ENCODE results near the gene PLA2G5. TPM values are rescaled to one million over a fixed set of nuclear protein-coding genes. Genes with fewer than 3 reads are reported as not detected.

Gene PLA2G5
- polyA plus RNA-seq, 5 donors, result 0.26 to 1.3 (median 0.66) TPM

DNA sequence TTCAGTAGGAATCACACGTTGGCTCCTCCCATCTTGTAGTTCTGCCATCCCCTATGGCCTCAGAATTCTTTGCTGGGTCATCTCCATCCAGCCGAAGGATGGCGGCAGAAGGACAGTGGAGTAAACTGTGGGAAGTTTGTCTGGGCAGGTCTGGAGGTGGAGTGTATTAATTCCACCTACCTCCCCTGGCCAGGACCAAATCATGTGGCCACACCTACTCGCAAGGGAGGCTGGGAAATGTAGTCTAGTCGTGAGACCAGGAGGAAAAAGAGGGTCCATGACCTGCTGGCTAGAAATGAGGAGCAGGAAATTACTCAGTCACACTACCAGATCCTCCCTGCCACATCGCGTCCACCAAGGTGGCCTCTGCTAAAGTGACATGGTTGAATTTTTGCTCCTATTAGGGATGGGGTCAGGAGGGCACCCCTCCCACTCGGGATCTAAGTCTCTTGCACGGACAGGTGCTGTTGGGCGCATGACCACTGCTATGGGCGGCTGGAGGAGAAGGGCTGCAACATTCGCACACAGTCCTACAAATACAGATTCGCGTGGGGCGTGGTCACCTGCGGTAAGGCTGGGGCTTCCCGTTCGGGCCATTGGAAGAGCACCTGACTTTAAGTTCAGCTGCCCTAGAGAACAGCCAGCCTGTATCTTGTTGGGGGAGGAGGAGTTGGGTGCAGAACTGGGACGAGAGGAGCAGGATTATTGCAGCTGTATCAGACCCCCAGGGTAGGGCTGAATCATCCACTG is 19.5 kb downstream of the PLA2G5 start:
- DNase-seq, result no peak

DNA sequence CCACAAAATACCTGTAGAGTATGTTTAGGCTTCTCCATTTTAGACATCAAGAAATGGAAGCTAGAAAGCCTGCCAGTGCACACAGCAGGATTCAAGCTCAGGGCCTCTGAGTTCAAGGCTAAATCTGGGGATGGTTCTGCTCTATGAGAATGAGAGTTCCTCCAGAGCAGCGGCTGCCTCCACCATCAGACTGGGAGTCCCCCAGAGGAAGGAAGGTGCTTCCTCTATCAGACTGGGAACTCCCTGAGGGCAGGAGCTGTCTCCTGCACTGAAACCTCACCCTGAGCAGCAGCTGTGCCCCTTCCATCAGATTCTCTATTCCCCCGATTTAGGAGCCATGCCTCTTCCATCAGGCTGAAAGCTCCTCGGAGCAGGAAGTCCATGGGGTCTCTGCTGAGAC is 20.1 kb downstream of the PLA2G5 start:
- no peak for DNase-seq

DNA sequence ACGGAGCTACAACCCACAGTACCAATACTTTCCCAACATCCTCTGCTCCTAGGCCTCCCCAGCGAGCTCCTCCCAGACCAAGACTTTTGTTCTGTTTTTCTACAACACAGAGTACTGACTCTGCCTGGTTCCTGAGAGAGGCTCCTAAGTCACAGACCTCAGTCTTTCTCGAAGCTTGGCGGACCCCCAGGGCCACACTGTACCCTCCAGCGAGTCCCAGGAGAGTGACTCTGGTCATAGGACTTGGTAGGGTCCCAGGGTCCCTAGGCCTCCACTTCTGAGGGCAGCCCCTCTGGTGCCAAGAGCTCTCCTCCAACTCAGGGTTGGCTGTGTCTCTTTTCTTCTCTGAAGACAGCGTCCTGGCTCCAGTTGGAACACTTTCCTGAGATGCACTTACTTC is 20.6 kb downstream of the PLA2G5 start:
- DNase-seq, result no peak

DNA sequence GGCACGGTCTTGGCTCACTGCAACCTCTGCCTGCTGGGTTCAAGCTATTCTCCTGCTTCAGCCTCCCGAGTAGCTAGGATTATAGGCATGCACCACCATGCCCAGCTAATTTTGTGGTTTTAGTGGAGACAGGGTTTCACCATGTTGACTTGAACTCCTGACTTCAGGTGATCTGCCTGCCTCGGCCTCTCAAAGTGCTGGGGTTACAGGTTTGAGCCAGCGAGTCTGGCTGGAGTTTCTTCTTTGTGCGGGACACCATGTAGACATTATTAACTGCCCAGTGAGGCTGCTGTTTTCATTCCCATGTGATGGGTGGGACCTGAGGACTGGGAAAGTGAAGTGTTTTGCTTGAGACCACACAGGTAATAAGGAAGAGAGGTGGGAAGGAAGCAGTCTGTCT is 23.3 kb downstream of the PLA2G5 start:
- no peak for DNase-seq

DNA sequence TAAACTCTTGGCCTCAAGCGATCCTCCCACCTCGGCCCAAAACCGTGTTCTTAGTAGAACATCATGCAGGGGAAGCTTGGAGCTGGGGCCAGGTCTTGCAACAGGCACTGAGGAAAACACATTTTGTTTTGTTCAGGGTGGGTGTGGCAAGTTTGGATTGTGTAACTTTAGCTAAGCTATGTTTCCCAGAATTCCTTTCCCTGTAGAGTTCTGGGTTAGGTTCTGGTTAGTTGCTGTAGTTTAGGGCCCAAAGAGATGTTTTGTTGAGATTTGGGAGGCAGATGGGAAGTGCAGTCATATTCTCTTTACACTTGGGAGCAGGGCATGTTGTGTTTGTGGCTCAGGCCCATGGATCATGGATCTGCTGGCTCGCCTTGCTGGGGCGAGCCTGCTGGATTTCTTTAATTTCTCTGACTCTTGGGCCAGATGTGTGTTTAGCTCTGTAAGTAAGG is 24.0 kb downstream of the PLA2G5 start:
- no peak for DNase-seq

DNA sequence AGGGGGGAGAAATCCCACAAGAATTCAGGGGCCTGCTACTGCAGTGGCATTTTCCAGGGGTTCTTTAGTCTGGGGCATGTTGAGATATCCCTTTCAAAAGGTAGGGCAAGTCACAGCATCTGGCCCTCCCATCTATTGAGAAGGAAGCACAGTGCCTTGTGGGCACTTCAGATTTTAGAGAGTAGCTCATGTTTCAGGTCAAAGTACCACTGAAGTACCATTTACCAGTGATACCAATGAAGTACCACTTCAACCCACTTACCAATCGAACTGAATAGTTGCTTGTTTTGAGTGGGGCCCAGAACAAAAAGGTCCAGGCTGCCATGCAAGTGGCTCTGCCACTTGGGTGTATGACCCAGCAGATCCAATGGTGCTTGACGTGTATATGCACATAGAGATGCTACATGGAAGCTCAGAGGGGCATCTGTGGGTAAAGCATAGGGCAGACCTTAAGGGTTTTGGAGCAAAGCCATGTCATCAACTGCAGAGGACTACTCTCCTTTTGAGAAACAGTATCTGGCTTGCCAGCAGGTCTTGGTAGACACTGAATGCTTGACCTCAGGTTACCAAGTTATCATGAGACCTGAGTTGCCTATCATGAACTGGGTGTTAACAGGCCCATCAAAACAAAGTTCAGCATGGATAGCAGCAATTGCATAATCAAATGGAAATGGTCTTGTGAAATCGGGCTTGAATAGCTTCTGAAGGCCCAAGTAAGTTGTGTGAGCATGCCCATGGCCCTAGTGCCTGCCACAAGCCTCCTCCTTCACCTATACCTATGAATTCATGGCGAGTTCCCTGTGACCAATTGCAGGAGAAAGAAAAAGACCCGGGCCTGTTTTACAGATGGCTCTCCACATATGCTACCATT is 25.8 kb downstream of the PLA2G5 start:
- no peak for DNase-seq

DNA sequence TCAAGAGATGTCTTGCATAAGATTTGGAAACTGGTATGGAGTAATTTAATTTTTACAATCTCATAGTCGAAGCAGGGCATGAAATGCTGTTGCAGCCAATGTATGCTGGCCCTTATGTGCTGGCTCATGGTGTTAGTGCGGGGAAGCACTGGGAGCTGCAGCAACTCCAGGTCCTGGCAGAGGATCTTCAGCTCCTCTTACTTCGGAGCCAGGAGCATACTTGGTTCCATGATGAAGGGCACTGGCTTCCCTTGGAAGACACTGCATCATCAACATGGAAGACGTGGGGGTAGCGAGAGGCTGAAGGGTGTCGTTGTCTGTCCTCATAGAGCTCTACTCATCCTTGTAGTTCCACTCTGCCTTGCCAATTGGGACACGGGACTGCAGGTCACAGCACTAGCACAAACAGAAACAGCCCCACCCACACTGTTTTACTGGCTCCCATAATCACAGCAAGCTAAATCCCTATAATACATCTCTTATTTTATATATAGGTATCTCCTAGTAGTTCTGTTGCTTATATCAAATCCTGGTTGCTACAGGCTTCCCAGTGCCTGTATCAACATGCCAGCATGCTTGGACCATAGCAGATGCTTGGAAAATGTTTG is 26.9 kb downstream of the PLA2G5 start:
- no peak for DNase-seq

DNA sequence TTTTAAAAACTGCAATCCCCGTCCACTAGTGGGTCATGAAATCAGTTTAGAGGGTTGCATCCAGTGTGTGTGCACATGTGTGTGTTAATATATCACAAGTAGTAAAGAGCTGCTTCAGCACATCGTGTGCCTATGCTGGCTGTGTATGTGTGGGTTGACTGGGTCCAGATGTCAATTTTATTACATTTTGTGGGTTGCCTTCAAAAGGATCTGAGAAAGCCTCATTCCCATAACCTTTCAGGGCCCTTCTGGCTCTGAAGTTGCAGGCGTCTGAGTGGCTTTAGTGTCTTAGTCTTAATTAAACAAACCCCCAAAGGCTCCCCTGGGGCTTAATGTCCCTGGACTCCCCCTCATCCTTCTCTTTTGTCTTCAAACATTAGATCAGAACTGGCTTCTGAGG is 29.5 kb downstream of the PLA2G5 start:
- peak; percentile 67 to 70 for DNase-seq

DNA sequence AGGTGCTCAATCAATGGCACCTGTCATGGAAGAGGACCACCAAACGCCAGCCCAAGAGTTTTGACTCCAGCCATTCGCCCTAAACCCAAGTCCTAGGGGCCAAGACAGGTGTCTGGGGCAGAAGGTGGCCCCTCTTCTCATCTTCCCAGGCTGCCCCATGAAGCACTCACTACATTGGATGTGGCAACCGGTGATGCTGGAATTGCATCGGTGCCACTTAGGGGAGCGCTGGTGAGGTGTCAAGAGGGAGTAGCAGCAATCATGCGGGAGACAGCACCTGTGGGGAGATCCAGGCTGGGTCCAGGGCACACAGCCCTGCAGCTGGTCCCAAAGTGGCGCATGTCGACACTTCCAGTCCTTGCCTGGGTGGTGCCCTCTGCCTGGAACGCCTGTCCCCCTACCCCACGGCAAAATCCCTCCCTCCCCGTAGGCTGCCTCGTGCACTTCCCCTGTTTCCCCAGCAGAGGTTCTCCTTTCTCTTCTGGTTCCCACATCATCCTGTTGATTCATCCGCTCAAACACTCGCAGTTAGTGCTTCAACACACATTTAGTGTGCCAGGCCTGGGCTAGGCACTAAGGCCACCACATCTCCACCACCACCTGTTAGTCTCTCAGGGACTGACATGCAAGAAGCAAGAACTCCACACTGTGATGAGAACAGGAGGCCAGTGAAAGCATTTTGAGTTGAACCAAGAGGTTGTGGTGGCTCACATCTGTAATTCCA is 30.8 kb downstream of the PLA2G5 start:
- DNase-seq, result peak in 1 of 2 donors; percentile 50

DNA sequence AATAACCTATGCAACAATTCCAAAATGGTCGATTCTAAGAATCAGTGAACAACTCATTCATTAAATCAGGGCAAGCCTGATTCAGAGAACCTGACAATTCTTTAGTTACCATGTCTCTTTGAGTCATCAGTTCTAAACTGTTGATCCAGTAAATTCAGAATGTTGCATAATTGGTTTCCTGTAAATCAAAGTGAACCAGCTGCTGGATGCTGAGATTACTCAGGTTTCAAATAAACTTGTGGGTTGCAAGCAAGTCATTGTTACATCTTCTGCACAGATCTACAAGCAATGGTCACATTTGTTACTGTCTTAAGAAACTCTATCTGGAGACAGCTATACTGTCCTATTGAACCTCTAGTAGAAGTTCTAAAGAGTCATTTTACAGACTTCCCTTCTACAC is 32.9 kb downstream of the PLA2G5 start:
- no peak for DNase-seq

DNA sequence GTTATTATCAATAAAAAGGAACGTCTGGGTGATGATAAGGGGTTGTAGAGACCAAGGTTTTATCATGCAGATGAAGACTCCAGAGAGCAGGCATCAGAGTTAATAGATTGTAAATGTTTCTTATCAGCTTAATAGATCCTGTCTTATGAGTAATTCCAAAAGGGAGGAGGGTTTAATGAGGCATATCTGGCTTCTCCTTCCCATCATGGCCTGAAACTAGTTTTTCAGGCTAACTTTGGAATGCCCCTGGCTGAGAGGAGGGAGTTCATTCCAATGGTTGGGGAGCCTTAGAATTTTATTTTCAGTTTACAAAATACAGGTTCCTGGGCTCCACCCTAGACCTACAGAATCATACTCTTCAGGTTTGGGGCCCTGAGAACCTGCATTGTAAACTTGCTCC is 35.9 kb downstream of the PLA2G5 start:
- no peak for DNase-seq

DNA sequence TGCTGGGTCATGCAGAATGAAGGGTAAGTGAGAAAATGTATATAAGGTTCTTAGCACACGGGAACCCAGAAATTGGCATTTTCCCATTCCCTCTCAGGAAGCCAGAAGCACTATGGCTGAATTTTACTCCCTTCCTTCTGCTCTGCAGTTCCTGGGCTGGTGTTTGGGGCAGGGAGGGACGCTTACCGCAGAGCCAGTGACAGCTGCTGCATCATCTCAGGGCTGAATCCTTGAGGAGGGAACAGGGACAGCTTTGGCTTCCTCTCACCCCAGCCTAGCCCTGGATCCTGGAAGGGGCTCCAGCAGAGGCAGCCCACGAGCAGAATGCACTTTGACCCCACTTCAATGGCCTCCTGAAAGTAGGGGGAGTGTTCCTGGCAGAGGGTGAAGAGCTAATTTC is 37.4 kb downstream of the PLA2G5 start:
- DNase-seq, result no peak

DNA sequence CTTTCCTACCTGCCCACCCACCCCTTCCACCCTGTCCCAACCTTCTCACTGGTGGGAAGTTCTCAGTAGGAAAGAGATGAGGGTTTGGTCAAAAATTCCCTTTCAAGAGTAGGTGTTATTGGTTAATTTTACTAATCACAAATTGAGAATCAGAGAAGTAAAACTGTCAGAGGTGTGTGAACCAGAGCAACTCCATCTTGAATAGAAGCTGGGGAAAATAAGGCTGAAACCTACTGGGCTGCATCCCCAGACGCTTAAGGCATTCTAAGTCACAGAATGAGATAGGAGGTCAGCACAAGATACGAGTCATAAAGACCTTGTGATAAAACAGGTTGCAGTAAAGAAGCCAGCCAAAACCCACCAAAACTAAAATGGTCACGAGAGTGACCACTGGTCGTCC is 37.8 kb downstream of the PLA2G5 start:
- DNase-seq, result no peak

DNA sequence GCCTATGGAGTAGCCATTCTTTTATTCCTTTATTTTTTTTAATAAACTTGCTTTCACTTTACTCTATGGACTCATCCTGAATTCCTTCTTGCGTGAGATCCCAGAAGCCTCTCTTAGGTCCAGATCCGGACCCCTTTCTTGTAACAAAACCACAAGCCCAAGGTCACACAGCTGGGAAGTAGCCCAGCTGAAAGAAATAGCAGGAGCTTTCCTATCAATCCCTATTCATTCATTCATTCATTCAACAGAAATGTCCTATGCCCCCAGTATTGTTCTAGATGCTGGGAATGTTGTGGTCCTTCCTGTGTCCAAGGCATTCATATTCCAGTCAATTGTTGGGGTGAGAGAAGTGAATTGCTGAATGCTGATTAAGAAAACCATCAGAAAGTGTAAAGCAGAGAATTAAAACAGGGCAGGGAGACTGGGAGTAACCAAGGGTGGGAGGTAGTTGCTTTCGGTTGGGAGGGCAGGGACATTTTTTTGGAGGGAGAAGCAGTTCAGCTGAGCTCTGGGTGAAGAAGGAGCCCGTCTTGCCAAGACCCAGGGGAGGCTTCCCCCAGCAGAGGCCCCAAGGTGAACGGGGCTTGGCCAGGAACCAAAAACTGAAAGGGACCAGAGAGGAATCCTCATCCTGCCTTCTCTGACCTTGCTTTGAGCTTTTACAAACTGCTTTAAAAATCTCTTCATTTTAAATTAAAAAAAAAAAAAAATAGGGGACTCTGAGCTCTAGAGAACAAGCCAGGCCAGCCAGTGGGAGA is 38.6 kb downstream of the PLA2G5 start:
- no peak for DNase-seq

DNA sequence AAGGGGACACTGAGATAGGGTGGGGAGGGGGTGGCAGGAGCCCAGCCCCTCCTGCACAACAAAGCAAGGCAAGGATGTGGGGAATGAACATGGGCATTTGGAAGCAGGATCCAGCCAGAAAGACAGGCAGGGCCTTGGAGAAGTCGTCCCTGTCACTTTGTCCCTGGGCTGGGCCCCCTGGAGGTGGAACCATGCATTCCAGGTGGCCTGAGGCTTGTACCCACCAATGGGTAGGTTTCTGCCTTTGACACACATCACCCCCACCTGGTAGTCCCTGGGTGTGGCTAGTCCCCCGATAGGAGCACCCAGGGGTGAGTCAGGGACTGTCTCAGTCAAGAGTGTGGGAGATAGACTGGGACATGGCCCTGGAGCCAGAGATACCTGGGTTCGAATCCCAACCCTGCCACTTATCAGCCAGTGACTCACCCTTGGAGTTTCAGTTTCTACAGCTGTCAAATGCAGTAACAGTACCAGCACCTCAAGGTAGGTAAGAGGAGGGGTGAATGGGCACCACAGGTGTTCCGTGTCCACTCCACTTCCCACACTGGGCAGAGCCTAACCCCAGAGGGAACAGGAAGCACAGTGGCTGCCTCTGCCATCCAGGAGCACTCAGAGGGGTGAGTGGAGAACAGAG is 39.3 kb downstream of the PLA2G5 start:
- DNase-seq, result no peak

DNA sequence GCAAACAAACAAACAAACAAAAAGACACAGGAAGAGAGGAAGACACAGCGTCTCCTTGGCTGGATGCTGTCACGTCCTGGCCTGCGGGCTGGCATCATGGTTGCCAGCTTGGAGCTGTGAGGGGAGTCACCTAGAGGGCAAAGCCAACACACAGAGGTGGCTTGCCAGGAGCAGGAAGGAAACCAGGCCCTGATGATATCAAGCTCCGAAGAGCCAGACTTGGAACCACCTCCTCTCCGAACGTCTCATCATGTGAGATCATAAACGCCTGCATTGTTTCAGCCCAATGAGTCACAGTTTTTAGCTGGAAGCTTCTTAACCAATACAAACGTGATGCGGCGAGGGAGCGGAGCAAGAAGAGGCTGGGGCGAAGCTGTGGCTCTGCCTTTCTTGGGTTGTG is 40.7 kb downstream of the PLA2G5 start:
- DNase-seq, result no peak

DNA sequence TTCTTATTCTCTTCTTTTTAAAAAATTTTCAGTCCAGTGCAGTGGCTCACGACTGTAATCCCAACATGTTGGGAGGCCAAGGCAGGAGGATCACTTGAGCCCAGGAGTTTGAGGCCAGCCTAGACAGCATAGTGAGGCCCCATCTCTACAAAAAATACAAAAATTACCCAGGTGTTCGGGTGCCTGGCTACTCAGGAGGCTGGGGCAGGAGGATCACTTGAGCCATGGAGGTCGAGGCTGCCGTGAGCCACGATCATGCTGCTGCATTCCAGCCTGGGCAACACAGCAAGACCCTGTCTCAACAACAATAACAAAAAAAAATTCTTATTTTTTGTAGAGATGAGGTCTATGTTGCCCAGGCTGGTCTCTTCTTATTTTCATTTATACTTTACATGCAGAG is 41.5 kb downstream of the PLA2G5 start:
- DNase-seq, result no peak

DNA sequence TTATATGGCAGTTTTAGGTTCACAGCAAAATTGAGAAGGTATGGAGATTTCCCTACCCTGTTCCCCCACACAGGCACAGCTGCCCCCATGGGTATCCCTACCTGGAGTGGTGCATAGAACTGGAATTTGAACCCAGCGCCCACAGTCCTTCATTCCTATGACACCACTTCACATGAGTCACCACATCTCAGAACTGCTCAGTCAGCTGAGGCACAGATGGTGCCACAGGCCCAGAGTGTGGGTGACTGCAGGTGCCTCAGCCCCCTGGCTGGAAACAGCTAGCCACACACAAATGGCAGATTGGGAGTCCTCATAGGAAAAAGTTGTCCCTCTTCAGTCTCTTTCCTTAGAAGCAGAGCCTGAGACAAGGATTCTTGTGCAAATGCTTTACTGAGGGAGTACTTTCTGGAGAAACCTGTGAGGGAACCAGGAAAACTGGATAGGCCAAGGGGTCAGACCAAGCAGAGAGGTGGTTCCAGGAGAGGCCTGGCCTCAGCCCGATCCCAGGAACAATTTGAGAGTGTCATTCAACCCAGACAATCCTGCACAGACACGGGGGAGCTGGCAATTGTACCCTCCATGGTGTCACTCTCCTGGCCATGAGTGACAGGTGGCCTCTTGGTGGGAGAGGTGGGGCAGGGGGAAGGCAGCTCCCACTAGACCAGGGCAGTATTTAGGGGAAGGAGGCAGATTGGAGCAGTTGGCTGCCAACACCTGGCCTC is 42.4 kb downstream of the PLA2G5 start:
- no peak for DNase-seq

DNA sequence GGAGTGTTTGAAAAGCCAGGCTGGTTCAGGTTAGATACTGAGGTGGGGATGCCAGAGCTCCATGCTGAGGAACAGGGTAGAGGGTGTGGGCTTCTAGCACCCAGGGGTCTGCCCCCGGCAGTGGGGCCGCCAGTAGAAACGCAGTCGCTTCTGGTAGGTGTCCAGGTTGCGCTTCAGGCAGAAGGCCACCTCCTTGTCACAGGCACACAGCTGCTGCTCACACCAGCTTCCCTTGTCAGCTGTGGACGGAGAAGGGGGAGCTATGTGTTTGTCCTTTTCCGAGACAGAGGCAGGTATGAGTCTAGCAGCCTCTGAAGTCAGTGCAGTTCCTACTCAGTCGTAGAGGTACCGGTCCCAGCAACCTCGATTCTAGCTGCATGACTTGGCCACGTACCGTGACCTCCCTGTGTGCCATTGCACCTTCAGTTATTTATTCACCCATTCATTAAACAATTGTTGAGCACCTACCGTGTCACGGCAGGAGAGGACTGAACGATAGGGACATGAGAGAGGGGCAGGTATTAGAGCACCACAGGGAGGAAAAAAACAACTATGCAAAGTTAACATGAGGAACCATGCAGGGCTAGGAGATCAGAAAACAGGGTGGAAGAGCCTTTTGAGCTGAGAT is 44.1 kb downstream of the PLA2G5 start:
- no peak for DNase-seq

DNA sequence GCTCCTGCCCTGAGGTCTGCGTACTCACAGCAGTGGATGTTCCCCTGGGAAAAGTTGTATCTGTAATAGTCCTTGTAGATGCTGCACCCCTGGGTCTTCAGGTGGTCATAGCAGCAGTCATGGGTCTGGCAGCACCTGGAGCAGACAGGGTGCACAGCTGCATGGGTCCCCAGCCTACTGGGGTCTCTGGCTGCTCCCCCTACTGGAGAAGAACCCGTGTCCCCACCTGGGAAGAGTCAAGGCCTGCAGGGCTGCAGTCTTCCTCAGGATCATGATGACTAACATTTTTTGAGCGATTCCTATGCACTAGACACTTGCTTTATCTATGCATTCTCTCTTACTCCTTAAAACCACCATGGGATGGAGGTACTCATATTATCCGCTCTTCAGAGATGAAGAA is 45.5 kb downstream of the PLA2G5 start:
- DNase-seq, result no peak

Measured in right lung (tissue), 5 donors.